ENCODE measurements around the gene SEPHS1.
"Not testable (repeated sequence)": the region's sequence is repeated elsewhere in the genome, so short reads cannot be mapped to it uniquely, and the experiment has no call there.

The SEPHS1 gene

DNA sequence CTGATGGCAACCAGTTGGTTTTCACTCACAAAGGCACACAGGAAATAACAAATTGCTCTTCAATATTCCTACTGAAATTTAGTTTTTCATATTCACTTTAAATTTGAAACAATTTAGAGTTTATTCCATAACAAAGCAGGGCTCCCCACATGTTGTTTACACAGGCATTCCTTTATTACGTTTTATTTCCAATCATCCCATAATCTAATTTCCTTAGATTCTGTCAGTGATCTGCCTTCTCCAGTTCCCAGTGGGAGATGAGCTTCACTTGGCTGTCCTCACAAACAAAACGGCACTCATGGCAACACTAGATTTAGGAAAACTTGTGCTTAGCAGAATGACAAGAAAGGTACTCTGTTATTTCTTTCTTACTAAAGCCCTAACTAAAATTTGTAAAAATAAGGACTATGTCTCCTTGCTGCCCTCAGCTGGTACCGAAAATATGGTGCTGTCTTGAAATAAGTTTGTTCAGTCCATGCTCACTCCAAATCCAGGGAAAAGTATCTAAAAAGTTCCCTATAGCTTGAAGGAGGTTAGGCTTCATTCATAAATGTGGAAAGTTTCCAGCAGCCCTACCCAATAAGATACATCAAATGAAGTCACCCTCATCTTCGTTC lies 71.2 kb downstream of the SEPHS1 start:
- no peak for DNase-seq

DNA sequence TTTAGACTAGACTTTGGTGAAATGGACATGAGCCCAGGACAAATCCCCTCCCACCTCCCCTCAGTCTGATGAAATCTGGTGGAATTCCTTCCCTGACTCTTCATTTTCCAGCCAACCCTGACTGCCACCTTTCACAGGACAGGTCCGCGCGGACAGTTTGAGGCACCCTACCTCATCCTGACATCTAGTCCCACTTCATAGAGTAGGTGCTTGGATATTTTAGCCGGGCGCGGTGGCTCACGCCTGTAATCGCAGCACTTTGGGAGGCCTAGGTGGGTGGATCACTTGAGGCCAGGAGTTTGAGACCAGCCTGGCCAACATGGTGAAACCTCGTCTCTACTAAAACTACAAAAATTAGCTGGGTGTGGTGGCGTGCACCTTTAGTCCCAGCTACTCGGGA lies 71.9 kb downstream of the SEPHS1 start:
- not testable (repeated sequence) for DNase-seq

DNA sequence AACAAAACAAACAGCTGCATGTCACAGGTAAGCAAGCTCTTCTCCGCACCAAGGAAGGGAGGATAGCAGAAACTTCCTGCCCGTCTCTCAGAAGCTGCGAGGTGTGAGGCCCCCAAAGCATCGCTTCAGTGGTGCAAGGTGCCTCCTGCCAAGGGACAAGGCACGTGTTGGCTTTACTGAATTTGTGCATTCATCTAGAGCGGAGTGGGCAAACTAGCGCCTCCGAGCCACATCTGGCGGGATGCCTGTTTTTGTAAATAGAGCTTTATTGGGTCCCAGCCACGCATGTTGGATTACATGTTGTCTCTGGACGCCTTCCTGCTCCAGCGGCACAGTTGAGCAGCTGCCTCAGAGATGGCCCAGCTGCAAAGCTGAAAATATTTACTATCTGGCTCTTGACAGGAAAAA lies 75.9 kb downstream of the SEPHS1 start:
- DNase-seq = no peak

- no peak for DNase-seq
These were observed 76.4 kb downstream of the SEPHS1 start for GRCh38 chr10:13271552-13272163.

DNA sequence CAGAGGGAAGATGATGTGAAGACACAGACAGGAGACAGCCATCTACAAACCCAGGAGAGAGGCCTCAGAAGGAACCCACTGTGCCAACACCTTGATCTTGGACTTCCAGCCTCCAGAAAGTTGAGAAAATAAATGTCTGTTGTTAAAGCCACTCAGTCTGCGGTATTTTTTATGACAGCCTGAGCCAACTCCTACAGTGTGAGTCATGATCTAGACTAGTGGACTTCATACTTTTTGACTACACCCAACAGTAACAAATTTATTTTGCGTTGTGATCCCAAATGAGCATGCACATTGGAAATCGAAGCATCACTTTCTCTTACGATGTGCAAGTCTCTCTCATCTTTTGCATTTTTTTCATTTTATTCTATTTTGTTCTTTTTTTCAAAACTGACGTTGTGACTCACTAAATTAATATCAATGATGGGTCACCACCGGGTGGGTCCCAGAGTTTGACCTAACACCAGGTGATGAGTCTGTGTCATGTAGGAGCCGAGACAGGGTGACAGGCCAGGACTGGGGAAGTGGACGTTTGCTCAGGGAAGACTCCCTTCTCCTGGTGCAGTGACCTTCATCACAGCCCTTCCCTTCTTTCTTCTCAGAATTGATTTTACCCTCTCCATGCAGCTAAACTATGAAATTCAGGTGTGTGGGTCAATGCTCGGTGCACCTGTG lies 77.1 kb downstream of the SEPHS1 start:
- no peak for DNase-seq

- DNase-seq = no peak
These were observed 79.3 kb downstream of the SEPHS1 start for GRCh38 chr10:13268841-13269240.

GRCh38 chr10:13268310-13268709 lies 79.8 kb downstream of the SEPHS1 start:
- DNase-seq = no peak
